Testis (tissue), 2 donors: ENCODE data around the gene GJA1.
"Not testable (repeated sequence)": the region's sequence is repeated elsewhere in the genome, so short reads cannot be mapped to it uniquely, and the experiment has no call there.

Experiments
- POLR2A ChIP-seq: fragments of 450-650 bp; IDR thresholded peaks from one replicate; pipeline ENCODE4 v1.6.1; 2017; ENCODE audit warnings: antibody characterized with exemption, mild to moderate bottlenecking, moderate library complexity
- TF ChIP-seq, protein P1 (sequence below), 3 experiments: fragments of 450-650 bp in 2 of 3; fragments of 200-600 bp in 1 of 3; sonication (generic) in 1 of 3; IDR thresholded peaks; one replicate each; pipeline ENCODE4 v1.5.1; 2016 to 2019; ENCODE audit warnings: antibody characterized with exemption in 3 of 3, mild to moderate bottlenecking in 2 of 3, moderate library complexity in 1 of 3

DNA sequence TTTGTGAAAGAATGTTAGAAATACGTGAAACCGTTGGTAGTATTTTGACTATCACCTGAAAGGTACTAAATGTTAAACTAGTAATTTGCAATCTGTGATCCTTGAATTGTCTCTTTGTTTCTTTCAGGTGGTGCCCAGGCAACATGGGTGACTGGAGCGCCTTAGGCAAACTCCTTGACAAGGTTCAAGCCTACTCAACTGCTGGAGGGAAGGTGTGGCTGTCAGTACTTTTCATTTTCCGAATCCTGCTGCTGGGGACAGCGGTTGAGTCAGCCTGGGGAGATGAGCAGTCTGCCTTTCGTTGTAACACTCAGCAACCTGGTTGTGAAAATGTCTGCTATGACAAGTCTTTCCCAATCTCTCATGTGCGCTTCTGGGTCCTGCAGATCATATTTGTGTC is 11.3 kb downstream of the GJA1 start:
- TF ChIP-seq, protein P1, sequence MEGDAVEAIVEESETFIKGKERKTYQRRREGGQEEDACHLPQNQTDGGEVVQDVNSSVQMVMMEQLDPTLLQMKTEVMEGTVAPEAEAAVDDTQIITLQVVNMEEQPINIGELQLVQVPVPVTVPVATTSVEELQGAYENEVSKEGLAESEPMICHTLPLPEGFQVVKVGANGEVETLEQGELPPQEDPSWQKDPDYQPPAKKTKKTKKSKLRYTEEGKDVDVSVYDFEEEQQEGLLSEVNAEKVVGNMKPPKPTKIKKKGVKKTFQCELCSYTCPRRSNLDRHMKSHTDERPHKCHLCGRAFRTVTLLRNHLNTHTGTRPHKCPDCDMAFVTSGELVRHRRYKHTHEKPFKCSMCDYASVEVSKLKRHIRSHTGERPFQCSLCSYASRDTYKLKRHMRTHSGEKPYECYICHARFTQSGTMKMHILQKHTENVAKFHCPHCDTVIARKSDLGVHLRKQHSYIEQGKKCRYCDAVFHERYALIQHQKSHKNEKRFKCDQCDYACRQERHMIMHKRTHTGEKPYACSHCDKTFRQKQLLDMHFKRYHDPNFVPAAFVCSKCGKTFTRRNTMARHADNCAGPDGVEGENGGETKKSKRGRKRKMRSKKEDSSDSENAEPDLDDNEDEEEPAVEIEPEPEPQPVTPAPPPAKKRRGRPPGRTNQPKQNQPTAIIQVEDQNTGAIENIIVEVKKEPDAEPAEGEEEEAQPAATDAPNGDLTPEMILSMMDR (IDR thresholded peaks at IDR 0.05): not testable (repeated sequence)
- not testable (repeated sequence) for TF ChIP-seq POLR2A
